Heart left ventricle (tissue), 16 donors: ENCODE results near the gene UQCC2. TPM values are rescaled to one million over a fixed set of nuclear protein-coding genes. Genes with fewer than 3 reads are reported as not detected.

Experiments
- ATAC-seq, 4 donors: fragments of 200-7000 bp; cut with Tn5 transposase; one replicate each; pipeline ENCODE4 v1.9.1; 2020 to 2022; ENCODE audit warnings: moderate library complexity in 4 of 4, mild to moderate bottlenecking in 3 of 4, moderate number of reproducible peaks in 1 of 4
- DNase-seq, 5 donors: peaks; one replicate each; pipeline ENCODE4 v3.0.0-alpha.2; 2020
- H3K27ac ChIP-seq, 12 donors: fragments of 200-600 bp; sonication (generic) in 4 of 12; one replicate each; pipeline versions ENCODE4 v1.5.0 to v1.8.0; 2016 to 2022; ENCODE audit warnings: mild to moderate bottlenecking in 2 of 12
- H3K27me3 ChIP-seq, 9 donors: fragments of 200-600 bp; sonication (generic) in 2 of 9; one replicate each; pipeline versions ENCODE4 v1.5.1 to v1.8.0; 2016 to 2022; ENCODE audit warnings: mild to moderate bottlenecking in 3 of 9
- H3K36me3 ChIP-seq, 9 donors: fragments of 200-600 bp; sonication (generic) in 2 of 9; one replicate each; pipeline versions ENCODE4 v1.5.0 to v1.8.0; 2018 to 2022; ENCODE audit warnings: mild to moderate bottlenecking in 2 of 9
- H3K4me1 ChIP-seq, 12 donors: fragments of 200-600 bp; sonication (generic) in 4 of 12; one replicate each; pipeline versions ENCODE4 v1.5.0 to v1.8.0; 2016 to 2022; ENCODE audit warnings: mild to moderate bottlenecking in 3 of 12
- H3K4me3 ChIP-seq, 12 donors: fragments of 200-600 bp; sonication (generic) in 4 of 12; one replicate each; pipeline versions ENCODE4 v1.5.0 to v1.8.0; 2017 to 2022; ENCODE audit warnings: mild to moderate bottlenecking in 9 of 12, moderate library complexity in 4 of 12
- H3K9me3 ChIP-seq, 12 donors: fragments of 200-600 bp; sonication (generic) in 4 of 12; one replicate each; pipeline versions ENCODE4 v1.5.0 to v1.8.0; 2016 to 2022; ENCODE audit warnings: mild to moderate bottlenecking in 1 of 12
- CTCF ChIP-seq, 12 donors: fragments of 200-600 bp; sonication (generic) in 4 of 12; IDR thresholded peaks; one replicate each; pipeline versions ENCODE4 v1.5.0 to v1.8.0; 2018 to 2022; ENCODE audit warnings: antibody characterized with exemption in 12 of 12, mild to moderate bottlenecking in 5 of 12
- POLR2A ChIP-seq, 2 donors: fragments of 450-650 bp; IDR thresholded peaks; one replicate each; pipeline ENCODE4 v1.6.1; 2017; ENCODE audit warnings: antibody characterized with exemption in 2 of 2, mild to moderate bottlenecking in 2 of 2, moderate library complexity in 2 of 2
- WGBS, 4 donors: extraction: QIAGEN DNeasy Blood & Tissue Kit in 2 of 4; methylation state at CpG; one replicate each; pipeline versions ENCODE4 v1.1.5 to v1.1.7; 2013 to 2018; 5-methylcytosine and 5-hydroxymethylcytosine counted together
- intact Hi-C, 10 donors: fragments of 100-400 bp; cut with DNase I; formaldehyde crosslinking; loops; one replicate each; pipeline versions ENCODE4 v1.11.1 to v1.14.2; 2022
- polyA plus RNA-seq, 2 donors: library from polyadenylated mRNA; stranded (reverse); fragments of 200-250 nt; gene quantifications; one replicate each; pipeline ENCODE4 v1.2.3, GENCODE V29; 2013
- total RNA-seq, 9 donors: library from RNA; depleted of rRNA in 2 of 9; stranded (reverse); fragments of >200 nt in 2 of 9; fragmentation: NEBNext Ultra II Directional in 3 of 9; extraction: Animal tissue kit (Norgen Biotek cat#: 25700) in 3 of 9; gene quantifications; one replicate each; pipeline versions ENCODE4 v1.1.0 to v1.2.4, GENCODE V29; 2016 to 2023
- donor health status: ischemic (EF 13 %, LVEDD 7.1; RV severe dilation, severe dysfunction).
- donor health status: healthy with polysubstance abuse.
- donor health status: DM: no; HTN: yes; CAD: no.
- donor health status: DM: no; HTN: no; CAD: no.
- donor health status: ischemic (EF 25% LVEDD 6.9; RV normal size, moderate dysfunction).
- donor health status: ischemic (EF 25% LVEDD 5.7; RV mildly dilated, moderate dysfunction).
- donor health status: healthy.
- donor health status: DM: yes; HTN: yes; CAD: no.
- donor health status: ischemic (EF 35%, LVEDD 5.7; RV mildly dilated, moderate dysfunction).
- donor health status: nonischemic (EF 11% LVEDD 7.7; RV severe dilation, severe dysfunction).
- donor health status: DM: yes; HTN: yes; CAD: no.
- donor health status: PGD.
- donor health status: ischemic (EF 29% LVEDD 5.4; RV normal size, mild dysfunction).
- donor health status: nonischemic (EF 23%, LVEDD 6.1; RV moderate dilation, normal function).

UQCC2 gene
- total and polyA plus RNA-seq, 11 donors = 88.5 to 496 (median 195) TPM

GRCh38 chr6:33749401-33749800 is 37.9 kb upstream of the UQCC2 start:
- Histone ChIP-seq H3K4me3 (no peak overlapping the region), H3K27ac (no peak overlapping the region), H3K27me3 (no peaks in the 10 kb centered on the region), H3K9me3 (no peaks in the 10 kb centered on the region), H3K4me1 (peaks cover 0 to 21% (median 4%) of the 10 kb centered on the region in 12 donors), H3K36me3 (no peaks in the 10 kb centered on the region)
- TF ChIP-seq CTCF (IDR thresholded peaks at IDR 0.05) = no peak
- no peak for TF ChIP-seq POLR2A (IDR thresholded peaks at IDR 0.05)
- ATAC-seq = no peak
- intact Hi-C loops = no loop called here
- 76 to 80% (median 78%) methylated on average over 7 of the region's 7 CpGs for WGBS, 4 donors
- no peak for DNase-seq

GRCh38 chr6:33748841-33749240 is 37.3 kb upstream of the UQCC2 start:
- DNase-seq (no peak), ATAC-seq (no peak)
- Histone ChIP-seq H3K4me3 (no peak overlapping the region), H3K9me3 (no peaks in the 10 kb centered on the region), H3K4me1 (peaks cover 0 to 27% (median 6%) of the 10 kb centered on the region in 12 donors), H3K27me3 (no peaks in the 10 kb centered on the region), H3K36me3 (no peaks in the 10 kb centered on the region), H3K27ac (no peak overlapping the region)
- intact Hi-C loops = no loop called here
- TF ChIP-seq CTCF (IDR thresholded peaks at IDR 0.05) = no peak
- no peak for TF ChIP-seq POLR2A (IDR thresholded peaks at IDR 0.05)
- 67 to 86% (median 82%) methylated on average over 4 of the region's 4 CpGs for WGBS, 4 donors

GRCh38 chr6:33747823-33748222 is 36.3 kb upstream of the UQCC2 start:
- Histone ChIP-seq H3K4me1 (peaks cover 0 to 37% (median 12%) of the 10 kb centered on the region in 12 donors), H3K27ac (peak overlapping the region in 3 of 12 donors; percentile 89 to 94 (median 92)), H3K9me3 (no peaks in the 10 kb centered on the region), H3K4me3 (no peak overlapping the region), H3K36me3 (no peaks in the 10 kb centered on the region), H3K27me3 (peaks cover 0 to 2% (median 0%) of the 10 kb centered on the region in 9 donors)
- WGBS, 4 donors = 78 to 90% (median 87%) methylated on average over 5 of the region's 5 CpGs
- DNase-seq (no peak), ATAC-seq (no peak)
- intact Hi-C loops = loop anchor here in 1 of 10 donors (2.0 kb wide), 1 partner anchor 19 kb away; no protein-coding TSS in a partner anchor
- TF ChIP-seq POLR2A (IDR thresholded peaks at IDR 0.05) = no peak

- 15 to 27% (median 21%) methylated on average over 10 of the region's 10 CpGs for WGBS, 4 donors
- DNase-seq (peak; percentile 76 to 92 (median 86)), ATAC-seq (peak; percentile 84 to 90 (median 86))
- intact Hi-C loops = loop anchor here in 1 of 10 donors (1.0 to 2.0 kb wide), 2 partner anchors 18 to 35 kb away; partner anchors contain the start of gene UQCC2
- Histone ChIP-seq H3K36me3 (no peaks in the 10 kb centered on the region), H3K27me3 (peaks cover 0 to 5% (median 0%) of the 10 kb centered on the region in 9 donors), H3K4me1 (peaks cover 0 to 46% (median 17%) of the 10 kb centered on the region in 12 donors), H3K27ac (peak within 1 kb of the TSS; percentile 74 to 99 (median 92)), H3K4me3 (peak within 1 kb of the TSS; percentile 42 to 80 (median 57)), H3K9me3 (no peaks in the 10 kb centered on the region)
- TF ChIP-seq CTCF (IDR thresholded peaks at IDR 0.05) (no peak), POLR2A (IDR thresholded peaks at IDR 0.05) (peak in 1 of 2 donors; percentile 82)
Observed at GRCh38 chr6:33746651-33747100, 35.2 kb upstream of the UQCC2 start, which contains the start of gene IP6K3. IP6K3 (minus strand) TSS chr6:33746905; CDS start chr6:33735476, 11,429 bp downstream.
